Esophagus muscularis mucosa (tissue), 3 donors: ENCODE measurements around the gene F2R.

ENCODE experiments used
- POLR2A ChIP-seq: fragments of 450-650 bp; IDR thresholded peaks from one replicate; pipeline ENCODE4 v1.6.1; 2017; ENCODE audit warnings: antibody characterized with exemption, moderate library complexity, mild to moderate bottlenecking, low read depth
- TF ChIP-seq, protein P1 (sequence below), 3 experiments: fragments of 200-600 bp in 2 of 3; fragments of 450-650 bp in 1 of 3; sonication (generic) in 2 of 3; IDR thresholded peaks; one replicate each; pipeline ENCODE4 v1.5.1; 2017 to 2019; ENCODE audit warnings: antibody characterized with exemption in 3 of 3, mild to moderate bottlenecking in 2 of 3, moderate library complexity in 1 of 3

DNA sequence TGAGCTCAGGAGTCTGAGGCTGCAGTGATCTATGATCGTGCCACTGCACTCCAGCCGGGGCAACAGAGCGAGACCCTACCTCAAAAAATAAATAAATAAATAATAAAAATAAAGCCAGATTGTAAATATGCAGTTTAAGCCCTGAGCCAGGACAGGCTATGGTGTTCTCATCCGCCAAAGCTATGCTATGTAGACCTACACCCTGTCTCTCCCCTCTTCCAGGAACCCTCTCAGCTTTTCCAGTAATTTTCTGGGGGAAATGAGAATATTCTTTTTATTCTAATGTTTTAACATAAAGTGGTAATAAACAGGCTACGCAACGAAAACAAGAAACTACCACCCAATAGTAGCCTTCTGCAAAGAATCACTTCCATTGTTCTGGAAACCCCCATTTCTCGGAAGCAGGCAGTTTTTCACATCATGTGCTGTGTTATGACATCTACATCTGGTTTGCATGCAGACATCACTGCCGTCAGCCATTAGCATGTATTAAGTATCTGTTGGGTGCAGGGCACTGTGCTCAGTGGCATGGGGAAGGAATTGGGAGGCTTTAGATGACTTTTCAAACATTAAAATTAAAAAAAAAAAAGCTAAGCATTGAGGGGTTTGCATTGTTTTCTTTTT is 38.0 kb upstream of the F2R start:
- TF ChIP-seq, protein P1, sequence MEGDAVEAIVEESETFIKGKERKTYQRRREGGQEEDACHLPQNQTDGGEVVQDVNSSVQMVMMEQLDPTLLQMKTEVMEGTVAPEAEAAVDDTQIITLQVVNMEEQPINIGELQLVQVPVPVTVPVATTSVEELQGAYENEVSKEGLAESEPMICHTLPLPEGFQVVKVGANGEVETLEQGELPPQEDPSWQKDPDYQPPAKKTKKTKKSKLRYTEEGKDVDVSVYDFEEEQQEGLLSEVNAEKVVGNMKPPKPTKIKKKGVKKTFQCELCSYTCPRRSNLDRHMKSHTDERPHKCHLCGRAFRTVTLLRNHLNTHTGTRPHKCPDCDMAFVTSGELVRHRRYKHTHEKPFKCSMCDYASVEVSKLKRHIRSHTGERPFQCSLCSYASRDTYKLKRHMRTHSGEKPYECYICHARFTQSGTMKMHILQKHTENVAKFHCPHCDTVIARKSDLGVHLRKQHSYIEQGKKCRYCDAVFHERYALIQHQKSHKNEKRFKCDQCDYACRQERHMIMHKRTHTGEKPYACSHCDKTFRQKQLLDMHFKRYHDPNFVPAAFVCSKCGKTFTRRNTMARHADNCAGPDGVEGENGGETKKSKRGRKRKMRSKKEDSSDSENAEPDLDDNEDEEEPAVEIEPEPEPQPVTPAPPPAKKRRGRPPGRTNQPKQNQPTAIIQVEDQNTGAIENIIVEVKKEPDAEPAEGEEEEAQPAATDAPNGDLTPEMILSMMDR (IDR thresholded peaks at IDR 0.05): no peak
- TF ChIP-seq POLR2A: no peak
